ENCODE measurements around the gene TESPA1.

Gene TESPA1

GRCh38 chr12:54929998-54930397 lies 54.6 kb downstream of the TESPA1 start:
- no peak overlapping the region for H3K4me3 ChIP-seq (ENCODE audit: low read depth, low read length)
- DNase-seq (ENCODE audit: low read depth), result no peak

DNA sequence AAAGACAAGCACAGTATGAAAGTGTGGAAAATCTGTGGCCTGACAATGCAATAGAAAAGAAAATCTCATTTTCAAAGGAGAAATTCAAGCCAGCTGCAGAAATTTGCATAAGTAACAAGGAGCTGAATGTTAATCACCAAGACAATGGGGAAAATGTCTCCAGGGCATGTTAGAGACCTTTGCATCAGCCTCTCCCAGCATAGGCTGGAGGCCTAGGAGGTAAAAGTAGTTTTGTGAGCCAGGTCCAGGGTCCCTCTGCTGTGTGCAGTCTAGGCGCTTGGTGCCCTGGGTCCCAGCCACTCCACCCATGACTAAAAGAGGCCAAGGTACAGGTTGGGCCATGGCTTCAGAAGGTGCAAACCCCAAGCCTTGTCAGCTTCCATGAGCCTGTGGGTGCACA lies 58.3 kb downstream of the TESPA1 start:
- no peak overlapping the region for H3K4me3 ChIP-seq (ENCODE audit: low read depth, low read length)
- no peak for DNase-seq (ENCODE audit: low read depth)
- TF ChIP-seq CTCF (IDR thresholded peaks at IDR 0.05; ENCODE audit: low read depth, low read length, missing control alignments), result no peak

More at GRCh38 chr12:54929998-54930397, 54.6 kb downstream of the TESPA1 start:
- TF ChIP-seq CTCF (IDR thresholded peaks at IDR 0.05; ENCODE audit: low read depth, low read length, missing control alignments), result no peak

GRCh38 chr12:54924972-54925707 lies 59.4 kb downstream of the TESPA1 start:
- no peak for TF ChIP-seq CTCF (IDR thresholded peaks at IDR 0.05; ENCODE audit: low read depth, low read length, missing control alignments)
- no peak for DNase-seq (ENCODE audit: low read depth)
- no peak overlapping the region for H3K4me3 ChIP-seq (ENCODE audit: low read depth, low read length)

DNA sequence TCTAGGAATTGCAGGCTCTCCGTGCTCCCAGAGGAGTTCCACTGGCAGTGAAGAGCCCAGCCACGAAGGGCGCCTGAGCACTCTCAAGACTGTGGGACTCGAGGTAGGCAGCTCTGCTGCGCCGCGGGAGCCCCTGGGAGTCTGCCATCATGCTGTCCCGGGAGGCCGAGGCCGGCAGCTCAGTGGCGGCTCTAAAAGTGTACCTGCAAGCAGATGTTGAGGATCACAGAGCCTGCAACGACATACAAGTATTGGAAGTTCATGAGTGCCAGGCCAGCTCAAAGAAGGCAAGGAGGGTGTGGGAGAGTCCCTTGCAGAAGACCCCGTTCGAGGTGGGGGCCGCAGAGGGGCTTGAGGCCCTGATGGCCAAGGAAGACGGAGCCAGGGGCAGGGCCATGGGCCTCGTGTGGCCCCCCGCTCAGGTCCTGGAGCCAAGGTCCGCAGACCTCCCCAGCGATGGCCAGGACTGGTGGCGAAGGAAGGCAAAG lies 67.5 kb downstream of the TESPA1 start:
- TF ChIP-seq CTCF (IDR thresholded peaks at IDR 0.05; ENCODE audit: low read depth, low read length, missing control alignments), result no peak
- no peak overlapping the region for H3K4me3 ChIP-seq (ENCODE audit: low read depth, low read length)
- DNase-seq (ENCODE audit: low read depth), result no peak

Measured in GM12864 (cell line).